GM19035 (cell line): Measurements from ENCODE around the gene PPID.
"Not testable (repeated sequence)": the region's sequence is repeated elsewhere in the genome, so short reads cannot be mapped to it uniquely, and the experiment has no call there.

Experiments used
- ATAC-seq: cut with Tn5 transposase; IDR thresholded peaks from one replicate; pipeline ENCODE4 v1.9.1; 2021; ENCODE audit not compliant: unreplicated experiment

PPID gene

GRCh38 chr4:158669310-158669709 is 53.9 kb downstream of the PPID start:
- ATAC-seq, result no peak

GRCh38 chr4:158667651-158668198 is 55.5 kb downstream of the PPID start:
- no peak for ATAC-seq

GRCh38 chr4:158666892-158667291 is 56.3 kb downstream of the PPID start:
- ATAC-seq, result no peak

- ATAC-seq, result no peak
Observed at GRCh38 chr4:158664806-158665205, 58.4 kb downstream of the PPID start.

- not testable (repeated sequence) for ATAC-seq
Observed at GRCh38 chr4:158663707-158664625, 59.2 kb downstream of the PPID start.

- not testable (repeated sequence) for ATAC-seq
Observed at GRCh38 chr4:158663255-158663654, 59.9 kb downstream of the PPID start.
